Peyer's patch (tissue), 4 donors: Measurements from ENCODE around the gene FAM117B.

ENCODE experiments used
- CTCF ChIP-seq, 6 experiments: fragments of 450-650 bp in 4 of 6; fragments of 200-600 bp in 2 of 6; sonication (generic) in 1 of 6; IDR thresholded peaks; one replicate each; pipeline ENCODE4 v1.5.1; 2017 to 2019; ENCODE audit warnings: antibody characterized with exemption in 6 of 6, mild to moderate bottlenecking in 3 of 6, moderate library complexity in 1 of 6
- POLR2A ChIP-seq, 2 donors: fragments of 450-650 bp; IDR thresholded peaks; one replicate each; pipeline ENCODE4 v1.5.1; 2017; ENCODE audit warnings: antibody characterized with exemption in 2 of 2, mild to moderate bottlenecking in 2 of 2, moderate library complexity in 2 of 2

DNA sequence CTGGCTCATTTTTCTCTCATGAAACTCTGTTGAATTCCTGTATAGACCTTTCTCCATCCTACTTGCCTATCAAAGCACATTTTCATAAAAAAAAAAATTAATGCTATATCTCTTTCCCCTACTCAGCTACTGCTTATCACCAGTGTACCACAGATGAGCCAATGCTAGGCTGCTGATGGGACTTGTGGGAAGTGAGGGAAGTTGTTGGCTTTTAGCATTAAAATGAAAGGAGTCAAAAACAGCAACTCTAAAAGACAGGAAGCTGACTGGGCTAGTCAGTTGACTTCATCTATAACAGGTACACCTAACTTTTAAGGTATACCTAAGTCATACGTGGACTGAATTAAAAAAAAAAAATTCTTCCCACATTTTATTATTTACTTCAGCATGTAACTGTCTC lies 102.1 kb downstream of the FAM117B start:
- TF ChIP-seq POLR2A (IDR thresholded peaks at IDR 0.05) = no peak
- TF ChIP-seq CTCF (IDR thresholded peaks at IDR 0.05) = no peak
